BE2C (cell line): ENCODE results near the gene SEC23IP.

ENCODE experiments used
- DNase-seq: peaks from one replicate; pipeline ENCODE4 v3.0.0-alpha.2; 2020
- H3K27me3 ChIP-seq: fragments of 250-450 bp; sonication (Bioruptor Pico); 2 replicates; pipeline ENCODE4 v1.5.1; 2020; ENCODE audit warnings: mild to moderate bottlenecking
- H3K36me3 ChIP-seq: fragments of 250-450 bp; sonication (Bioruptor Pico); 2 replicates; pipeline ENCODE4 v1.5.1; 2020; ENCODE audit warnings: mild to moderate bottlenecking
- H3K4me1 ChIP-seq: fragments of 250-450 bp; sonication (Bioruptor Pico); 2 replicates; pipeline ENCODE4 v1.5.1; 2020
- H3K4me3 ChIP-seq: 2 replicates; pipeline ENCODE4 v1.5.1; 2011; ENCODE audit warnings: low read depth, low read length
- H3K9me3 ChIP-seq: fragments of 250-450 bp; sonication (Bioruptor Pico); 2 replicates; pipeline ENCODE4 v1.5.1; 2020
- CTCF ChIP-seq: IDR thresholded peaks from 2 replicates; pipeline ENCODE4 v1.5.1; 2012; ENCODE audit warnings: mild to moderate bottlenecking, low read depth, low read length

The SEC23IP gene

GRCh38 chr10:119931871-119932270 is 39.3 kb downstream of the SEC23IP start:
- no peaks in the 10 kb centered on the region for H3K27me3 ChIP-seq
- no peak for DNase-seq
- no peak for TF ChIP-seq CTCF
- no peaks in the 10 kb centered on the region for H3K4me1 ChIP-seq
- no peak overlapping the region for H3K4me3 ChIP-seq
- H3K9me3 ChIP-seq = no peaks in the 10 kb centered on the region
- H3K36me3 ChIP-seq = peaks cover 54% of the 10 kb centered on the region

GRCh38 chr10:119932631-119933030 is 40.1 kb downstream of the SEC23IP start:
- no peak for DNase-seq
- Histone ChIP-seq H3K4me3 (no peak overlapping the region), H3K4me1 (no peaks in the 10 kb centered on the region), H3K27me3 (no peaks in the 10 kb centered on the region), H3K9me3 (no peaks in the 10 kb centered on the region), H3K36me3 (peaks cover 46% of the 10 kb centered on the region)
- no peak for TF ChIP-seq CTCF

- Histone ChIP-seq H3K9me3 (no peaks in the 10 kb centered on the region), H3K4me1 (no peaks in the 10 kb centered on the region), H3K27me3 (no peaks in the 10 kb centered on the region), H3K36me3 (peaks cover 41% of the 10 kb centered on the region), H3K4me3 (no peak overlapping the region)
- peak; percentile 59 for TF ChIP-seq CTCF
- DNase-seq = peak; percentile 8
Observed at GRCh38 chr10:119933179-119933578, 40.6 kb downstream of the SEC23IP start.

- Histone ChIP-seq H3K9me3 (no peaks in the 10 kb centered on the region), H3K36me3 (peaks cover 7% of the 10 kb centered on the region), H3K4me1 (no peaks in the 10 kb centered on the region), H3K27me3 (no peaks in the 10 kb centered on the region), H3K4me3 (no peak overlapping the region)
- no peak for DNase-seq
- no peak for TF ChIP-seq CTCF
Observed at GRCh38 chr10:119940487-119940886, 48.0 kb downstream of the SEC23IP start.

GRCh38 chr10:119942973-119943372 is 50.4 kb downstream of the SEC23IP start:
- peaks cover 4% of the 10 kb centered on the region for H3K36me3 ChIP-seq
- H3K9me3 ChIP-seq = no peaks in the 10 kb centered on the region
- no peak overlapping the region for H3K4me3 ChIP-seq
- H3K4me1 ChIP-seq = peaks cover 2% of the 10 kb centered on the region; the same call in 1 of the 2 replicates
- DNase-seq = no peak
- H3K27me3 ChIP-seq = no peaks in the 10 kb centered on the region
- TF ChIP-seq CTCF = no peak

GRCh38 chr10:119945805-119946204 is 53.3 kb downstream of the SEC23IP start:
- Histone ChIP-seq H3K36me3 (peaks cover 4% of the 10 kb centered on the region), H3K4me3 (no peak overlapping the region), H3K27me3 (no peaks in the 10 kb centered on the region), H3K4me1 (peaks cover 2% of the 10 kb centered on the region; the same call in 1 of the 2 replicates), H3K9me3 (no peaks in the 10 kb centered on the region)
- no peak for TF ChIP-seq CTCF
- no peak for DNase-seq
